Natural killer cell treated with Interleukin-12 subunit alpha and Interleukin-12 subunit beta and Interleukin-15 and Interleukin-18, amount 100 ng/mL, for 72 hours (primary cell): ENCODE results near the gene ADAMTS20. TPM values are rescaled to one million over a fixed set of nuclear protein-coding genes. Genes with fewer than 3 reads are reported as not detected.

Experiments used
- ATAC-seq, 2 donors: fragments of 150-1000 bp; cut with Tn5 transposase in 1 of 2; sonication (Bioruptor Pico), chemical (Tn5 transposase) in 1 of 2; 2 replicates each; pipeline ENCODE4 v1.10.0; 2021
- DNase-seq: peaks from one replicate; pipeline ENCODE4 v3.0.0; 2022; ENCODE audit warnings: low spot score
- H3K27ac Mint-ChIP-seq, 2 donors: 1 replicate in 1 of 2; 2 replicates in 1 of 2; pipeline ENCODE4 v1.8.0; 2022; ENCODE audit warnings: mixed read lengths in 2 of 2, mild to moderate bottlenecking in 1 of 2, moderate library complexity in 1 of 2
- H3K27me3 Mint-ChIP-seq, 2 donors: 1 replicate in 1 of 2; 2 replicates in 1 of 2; pipeline ENCODE4 v1.8.0; 2022; ENCODE audit warnings: mixed read lengths in 2 of 2
- H3K36me3 Mint-ChIP-seq: one replicate; pipeline ENCODE4 v1.8.0; 2022; ENCODE audit warnings: mixed read lengths
- H3K4me1 Mint-ChIP-seq, 2 donors: 1 replicate in 1 of 2; 2 replicates in 1 of 2; pipeline ENCODE4 v1.8.0; 2022; ENCODE audit warnings: low read depth in 2 of 2, mixed read lengths in 2 of 2, mild to moderate bottlenecking in 1 of 2
- H3K4me3 Mint-ChIP-seq: one replicate; pipeline ENCODE4 v1.8.0; 2022; ENCODE audit warnings: mixed read lengths
- H3K9me3 Mint-ChIP-seq: 2 replicates; pipeline ENCODE4 v1.8.0; 2022; ENCODE audit warnings: mixed read lengths
- total RNA-seq, 2 donors: library from RNA; stranded (reverse); gene quantifications; one replicate each; pipeline ENCODE4 v1.2.3, GENCODE V29; 2022

The ADAMTS20 gene
- total RNA-seq, 2 donors from 2014 or later: not detected

- ATAC-seq: peak in 1 of 2 donors; percentile 13
- no peaks in the 10 kb centered on the region for H3K36me3 Mint-ChIP-seq
Observed at GRCh38 chr12:43306066-43306465, 245.9 kb downstream of the ADAMTS20 start.

DNA sequence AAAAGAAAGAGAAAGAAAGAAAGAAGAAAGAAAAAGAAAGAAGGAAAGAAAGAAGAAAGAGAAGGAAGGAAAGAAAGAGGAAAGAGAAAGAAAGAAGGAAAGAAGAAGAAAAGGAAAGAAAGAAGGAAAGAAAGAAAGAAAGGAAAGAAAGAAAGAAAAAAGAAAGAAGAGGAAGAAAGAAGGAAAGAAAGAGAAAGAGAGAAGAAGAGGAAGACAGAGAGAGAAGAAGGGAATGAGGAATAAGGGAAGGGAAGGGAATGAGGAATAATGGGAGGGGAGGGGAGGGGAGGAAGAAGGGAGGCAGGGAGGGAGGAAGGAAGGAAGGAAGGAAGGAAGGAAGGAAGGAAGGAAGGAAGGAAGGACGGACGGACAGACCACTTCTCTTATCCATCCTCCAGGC is 246.9 kb downstream of the ADAMTS20 start:
- Mint-ChIP-seq H3K27me3 (no peaks in the 10 kb centered on the region), H3K4me3 (no peak overlapping the region), H3K9me3 (peaks cover 14% of the 10 kb centered on the region)

More at GRCh38 chr12:43306066-43306465, 245.9 kb downstream of the ADAMTS20 start:
- peaks cover 14% of the 10 kb centered on the region for H3K9me3 Mint-ChIP-seq
- DNase-seq: no peak
- no peak overlapping the region for H3K4me3 Mint-ChIP-seq
- H3K27me3 Mint-ChIP-seq: no peaks in the 10 kb centered on the region
- H3K4me1 Mint-ChIP-seq: no peaks in the 10 kb centered on the region
- no peak overlapping the region for H3K27ac Mint-ChIP-seq

More for the DNA sequence above, 246.9 kb downstream of the ADAMTS20 start:
- ATAC-seq (no peak), DNase-seq (no peak)
- Mint-ChIP-seq H3K4me1 (no peaks in the 10 kb centered on the region), H3K27ac (no peak overlapping the region), H3K36me3 (no peaks in the 10 kb centered on the region)

Other genes starting within 250 kb of the ADAMTS20 start
- 10 to 100 TPM; 22.2 to 32.7 TPM for gene PUS7L, start 206.6 kb upstream of the ADAMTS20 start, total RNA-seq
- 10 to 100 TPM; 42.4 to 55.1 TPM for gene IRAK4, start 206.7 kb upstream of the ADAMTS20 start, total RNA-seq